ENCODE results near the gene PLPPR1. TPM values are rescaled to one million over a fixed set of nuclear protein-coding genes. Genes with fewer than 3 reads are reported as not detected.

PLPPR1 gene
- total and polyA plus RNA-seq, 2 of the 13 experiments (the other 11 are each of a cell fraction or from before 2014, with no cell fraction given) = 16.0 to 84.7 TPM

- TF ChIP-seq GATAD2A (CRISPR knock-in tag; IDR thresholded peaks at IDR 0.05) (peak; percentile 37; the same call in 1 of the 2 replicates), DPF2 (CRISPR knock-in tag; IDR thresholded peaks at IDR 0.05; ENCODE audit: borderline replicate concordance, low read depth) (0 out of 2 replicates have a peak, but pooled peaks have one; percentile 30), ZNF678 (CRISPR knock-in tag; IDR thresholded peaks at IDR 0.05) (0 out of 2 replicates have a peak, but pooled peaks have one; percentile 29), ZBTB33 (CRISPR knock-in tag; IDR thresholded peaks at IDR 0.05) (peak; percentile 48; the same call in 1 of the 2 replicates), ARID5B (CRISPR knock-in tag; IDR thresholded peaks at IDR 0.05) (peak; percentile 49; the same call in 1 of the 2 replicates), ZGPAT (CRISPR knock-in tag; IDR thresholded peaks at IDR 0.05) (peak; percentile 63; the same call in 1 of the 2 replicates), FOXK1 (CRISPR knock-in tag; IDR thresholded peaks at IDR 0.05; ENCODE audit: borderline replicate concordance, low read depth) (0 out of 2 replicates have a peak, but pooled peaks have one; percentile 33)
Measured at GRCh38 chr9:101291043-101291442, 262.5 kb downstream of the PLPPR1 start (continued).
